ENCODE results near the gene EEF1AKMT4.

The EEF1AKMT4 gene

DNA sequence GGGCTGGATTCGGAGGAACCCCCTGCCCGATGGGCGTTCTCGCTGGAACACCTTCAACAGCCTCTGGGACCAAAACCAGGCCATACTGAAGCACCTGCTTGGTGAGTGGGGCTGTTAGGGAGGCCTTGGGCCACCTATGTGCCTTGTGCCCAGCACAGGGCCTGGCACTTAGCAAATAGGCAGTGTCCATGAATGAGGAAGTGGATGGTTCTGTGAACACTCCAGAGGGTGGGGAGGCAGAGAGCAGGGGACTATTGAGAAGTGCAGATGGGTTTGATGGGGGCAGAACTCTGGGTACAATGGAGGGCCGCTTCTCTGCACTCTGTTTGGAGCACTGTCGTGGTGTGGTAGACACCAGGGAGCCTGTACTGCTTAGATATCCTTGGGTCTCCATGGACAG lies 27.9 kb downstream of the EEF1AKMT4 start:
- TF ChIP-seq, protein P1, sequence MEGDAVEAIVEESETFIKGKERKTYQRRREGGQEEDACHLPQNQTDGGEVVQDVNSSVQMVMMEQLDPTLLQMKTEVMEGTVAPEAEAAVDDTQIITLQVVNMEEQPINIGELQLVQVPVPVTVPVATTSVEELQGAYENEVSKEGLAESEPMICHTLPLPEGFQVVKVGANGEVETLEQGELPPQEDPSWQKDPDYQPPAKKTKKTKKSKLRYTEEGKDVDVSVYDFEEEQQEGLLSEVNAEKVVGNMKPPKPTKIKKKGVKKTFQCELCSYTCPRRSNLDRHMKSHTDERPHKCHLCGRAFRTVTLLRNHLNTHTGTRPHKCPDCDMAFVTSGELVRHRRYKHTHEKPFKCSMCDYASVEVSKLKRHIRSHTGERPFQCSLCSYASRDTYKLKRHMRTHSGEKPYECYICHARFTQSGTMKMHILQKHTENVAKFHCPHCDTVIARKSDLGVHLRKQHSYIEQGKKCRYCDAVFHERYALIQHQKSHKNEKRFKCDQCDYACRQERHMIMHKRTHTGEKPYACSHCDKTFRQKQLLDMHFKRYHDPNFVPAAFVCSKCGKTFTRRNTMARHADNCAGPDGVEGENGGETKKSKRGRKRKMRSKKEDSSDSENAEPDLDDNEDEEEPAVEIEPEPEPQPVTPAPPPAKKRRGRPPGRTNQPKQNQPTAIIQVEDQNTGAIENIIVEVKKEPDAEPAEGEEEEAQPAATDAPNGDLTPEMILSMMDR (conservative IDR thresholded peaks at IDR 0.05) = no peak
- H3K27ac ChIP-seq = no peak overlapping the region

- TF ChIP-seq, protein P1 (conservative IDR thresholded peaks at IDR 0.05) = no peak
- H3K27ac ChIP-seq = no peak overlapping the region
Observed at GRCh38 chr3:184282941-184283340, 33.5 kb downstream of the EEF1AKMT4 start.

- TF ChIP-seq, protein P1 (conservative IDR thresholded peaks at IDR 0.05) = no peak
- no peak overlapping the region for H3K27ac ChIP-seq
Observed at GRCh38 chr3:184283681-184284080, 34.2 kb downstream of the EEF1AKMT4 start.

GRCh38 chr3:184284696-184285095 lies 35.2 kb downstream of the EEF1AKMT4 start:
- H3K27ac ChIP-seq = no peak overlapping the region
- TF ChIP-seq, protein P1 (conservative IDR thresholded peaks at IDR 0.05) = peak; percentile 78

- TF ChIP-seq, protein P1 (conservative IDR thresholded peaks at IDR 0.05) = peak; percentile 71
- peak overlapping the region; percentile 30; the same call in 1 of the 2 replicates for H3K27ac ChIP-seq
Observed at GRCh38 chr3:184289426-184289938, 40.0 kb downstream of the EEF1AKMT4 start.

DNA sequence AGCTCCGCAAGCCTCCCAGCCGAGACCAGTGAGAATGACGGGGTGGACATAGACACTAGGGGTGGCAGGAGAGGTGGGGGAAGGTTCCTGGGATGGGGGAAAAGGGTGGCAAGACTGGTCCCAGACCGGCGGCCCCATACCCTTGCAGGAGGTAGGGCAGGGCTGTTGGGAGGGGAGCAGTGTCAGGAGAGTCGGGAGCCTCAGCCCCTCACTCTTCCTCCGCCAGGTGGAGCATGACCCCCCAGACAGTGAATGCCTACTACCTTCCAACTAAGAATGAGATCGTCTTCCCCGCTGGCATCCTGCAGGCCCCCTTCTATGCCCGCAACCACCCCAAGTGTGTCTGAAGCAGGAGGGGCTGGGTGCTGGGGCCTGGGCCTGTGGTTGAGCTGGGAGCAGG lies 40.9 kb downstream of the EEF1AKMT4 start:
- TF ChIP-seq, protein P1 (conservative IDR thresholded peaks at IDR 0.05) = no peak
- peak overlapping the region; percentile 30; the same call in 1 of the 2 replicates for H3K27ac ChIP-seq

GRCh38 chr3:184291044-184291737 lies 41.7 kb downstream of the EEF1AKMT4 start:
- H3K27ac ChIP-seq = no peak overlapping the region
- TF ChIP-seq, protein P1 (conservative IDR thresholded peaks at IDR 0.05) = no peak
